IMR-90 (cell line): ENCODE measurements around the gene ACACB. TPM values are rescaled to one million over a fixed set of nuclear protein-coding genes. Genes with fewer than 3 reads are reported as not detected.

Experiments used
- ATAC-seq: fragments of 200-7000 bp; cut with Tn5 transposase; 2 replicates; pipeline ENCODE4 v1.9.1; 2020; ENCODE audit warnings: low read depth, mild to moderate bottlenecking, moderate library complexity
- BruUV-seq: library from RNA; stranded (reverse); fragments of 400-500 nt; replicated peaks from 2 replicates; lab custom pipeline; 2021; lab: Mats Ljungman, UMichigan
- CTCF ChIA-PET: fragments of 300-600 bp; formaldehyde crosslinking; extraction: SDS; loops from one replicate; lab custom pipeline; 2021; ENCODE audit warnings: antibody characterized with exemption; lab: Yijun Ruan, JAX
- POLR2A ChIA-PET: fragments of 300-600 bp; sonication (Branson Sonifier 250); formaldehyde crosslinking; loops from one replicate; lab custom pipeline; 2022; ENCODE audit warnings: antibody characterized with exemption; ENCODE audit not compliant: unreplicated experiment; lab: Charles Lee
- DNase-seq: peaks from one replicate; pipeline ENCODE4 v3.0.0; 2013
- H2AFZ ChIP-seq: replicated peaks from 2 replicates; pipeline ENCODE3; 2013; ENCODE audit warnings: low read length, mild to moderate bottlenecking; ENCODE audit not compliant: poor library complexity
- H2AK5ac ChIP-seq: 2 replicates; pipeline ENCODE4 v1.6.1; 2013; ENCODE audit warnings: low read depth, low read length, inconsistent platforms
- H2AK9ac ChIP-seq: replicated peaks from 2 replicates; pipeline ENCODE3; 2013; ENCODE audit warnings: mild to moderate bottlenecking, low read depth, low read length, moderate library complexity; ENCODE audit not compliant: poor library complexity
- H2BK120ac ChIP-seq: 2 replicates; pipeline ENCODE4 v1.6.1; 2013; ENCODE audit warnings: low read depth, low read length, inconsistent platforms
- H2BK15ac ChIP-seq: 3 replicates; pipeline ENCODE4 v1.6.1; 2013; ENCODE audit warnings: low read depth, low read length, inconsistent platforms
- H2BK20ac ChIP-seq: 2 replicates; pipeline ENCODE4 v1.6.1; 2013; ENCODE audit warnings: low read depth, mild to moderate bottlenecking, inconsistent platforms, low read length, moderate library complexity
- H2BK5ac ChIP-seq: 2 replicates; pipeline ENCODE4 v1.6.1; 2013; ENCODE audit warnings: mild to moderate bottlenecking, low read depth, low read length, inconsistent platforms; ENCODE audit not compliant: poor library complexity, severe bottlenecking
- H3K14ac ChIP-seq: replicated peaks from 2 replicates; pipeline ENCODE4 v1.6.1; 2013; ENCODE audit warnings: low read depth, low read length, inconsistent platforms
- H3K18ac ChIP-seq: 2 replicates; pipeline ENCODE4 v1.6.1; 2013; ENCODE audit warnings: low read depth, low read length, control low read depth
- H3K23ac ChIP-seq: 2 replicates; pipeline ENCODE4 v1.6.1; 2013; ENCODE audit warnings: low read depth, low read length, inconsistent platforms
- H3K27ac ChIP-seq: 2 replicates; pipeline ENCODE4 v1.5.1; 2013; ENCODE audit warnings: mild to moderate bottlenecking, control low read depth, low read length; ENCODE audit not compliant: insufficient read depth
- H3K27me3 ChIP-seq: 2 replicates; pipeline ENCODE4 v1.6.1; 2013; ENCODE audit warnings: low read length; ENCODE audit not compliant: control insufficient read depth, insufficient read depth
- H3K36me3 ChIP-seq: 2 replicates; pipeline ENCODE4 v1.6.1; 2013; ENCODE audit warnings: low read length, mixed read lengths; ENCODE audit not compliant: control insufficient read depth, insufficient read depth
- H3K4ac ChIP-seq: 2 replicates; pipeline ENCODE4 v1.6.1; 2013; ENCODE audit warnings: low read depth, low read length, inconsistent platforms
- H3K4me1 ChIP-seq: 2 replicates; pipeline ENCODE4 v1.6.1; 2013; ENCODE audit warnings: low read length, mixed read lengths; ENCODE audit not compliant: control insufficient read depth, insufficient read depth
- H3K4me2 ChIP-seq: 2 replicates; pipeline ENCODE4 v1.6.1; 2013; ENCODE audit warnings: low read depth, mild to moderate bottlenecking, control low read depth, low read length, moderate library complexity
- H3K4me3 ChIP-seq: 2 replicates; pipeline ENCODE4 v1.5.1; 2013; ENCODE audit warnings: low read depth, mild to moderate bottlenecking, control low read depth, low read length, moderate library complexity; ENCODE audit not compliant: insufficient read depth
- H3K56ac ChIP-seq: 2 replicates; pipeline ENCODE4 v1.6.1; 2013; ENCODE audit warnings: low read length, inconsistent platforms; ENCODE audit not compliant: insufficient read depth; ENCODE audit errors: extremely low read depth
- H3K79me1 ChIP-seq, 2 experiments: 2 replicates each; pipeline ENCODE4 v1.6.1; 2013; ENCODE audit warnings: low read length in 2 of 2, inconsistent platforms in 1 of 2, low read depth in 1 of 2
- H3K9ac ChIP-seq: 2 replicates; pipeline ENCODE4 v1.6.1; 2013; ENCODE audit warnings: low read depth, low read length, control low read depth
- H3K9me1 ChIP-seq: 2 replicates; pipeline ENCODE4 v1.6.1; 2013; ENCODE audit warnings: low read length, inconsistent platforms; ENCODE audit not compliant: insufficient read depth
- H3K9me3 ChIP-seq: 2 replicates; pipeline ENCODE4 v1.6.1; 2013; ENCODE audit warnings: low read length; ENCODE audit not compliant: control insufficient read depth, insufficient read depth
- H4K20me1 ChIP-seq: 2 replicates; pipeline ENCODE4 v1.6.1; 2013; ENCODE audit warnings: low read length, inconsistent platforms; ENCODE audit not compliant: insufficient read depth
- H4K5ac ChIP-seq: 2 replicates; pipeline ENCODE4 v1.6.1; 2013; ENCODE audit warnings: mild to moderate bottlenecking, low read depth, low read length, control low read depth
- H4K8ac ChIP-seq, 2 experiments: 2 replicates each; pipeline ENCODE4 v1.6.1; 2013; ENCODE audit warnings: low read depth in 2 of 2, low read length in 2 of 2, control low read depth in 1 of 2, inconsistent platforms in 1 of 2
- H4K91ac ChIP-seq: 2 replicates; pipeline ENCODE4 v1.6.1; 2013; ENCODE audit warnings: low read depth, low read length, inconsistent platforms; ENCODE audit not compliant: insufficient read depth
- BHLHE40 ChIP-seq: fragments of 150-350 bp; IDR thresholded peaks from 2 replicates; pipeline ENCODE4 v1.6.1; 2016; ENCODE audit warnings: mild to moderate bottlenecking, low read depth, low read length
- CEBPB ChIP-seq: IDR thresholded peaks from 2 replicates; pipeline ENCODE4 v1.6.1; 2012; ENCODE audit warnings: low read depth, low read length, improper control_type of control experiment
- CHD1 ChIP-seq: IDR thresholded peaks from 2 replicates; pipeline ENCODE4 v1.6.1; 2012; ENCODE audit warnings: low read depth, low read length, improper control_type of control experiment
- FOS ChIP-seq: fragments of 150-350 bp; IDR thresholded peaks from 2 replicates; pipeline ENCODE4 v1.6.1; 2016; ENCODE audit warnings: low read depth, low read length
- MAZ ChIP-seq: IDR thresholded peaks from 2 replicates; pipeline ENCODE4 v1.6.1; 2012; ENCODE audit warnings: low read depth, mild to moderate bottlenecking, low read length, improper control_type of control experiment, moderate library complexity, borderline replicate concordance
- MXI1 ChIP-seq: IDR thresholded peaks from 2 replicates; pipeline ENCODE4 v1.6.1; 2012; ENCODE audit warnings: low read depth, mild to moderate bottlenecking, low read length, moderate library complexity, borderline replicate concordance
- NFE2L2 ChIP-seq: fragments of 150-350 bp; IDR thresholded peaks from 2 replicates; pipeline ENCODE4 v1.6.1; 2016; ENCODE audit warnings: low read depth, mild to moderate bottlenecking, low read length
- RAD21 ChIP-seq: IDR thresholded peaks from 2 replicates; pipeline ENCODE4 v1.6.1; 2012; ENCODE audit warnings: low read length, improper control_type of control experiment
- RCOR1 ChIP-seq: IDR thresholded peaks from 2 replicates; pipeline ENCODE4 v1.6.1; 2012; ENCODE audit warnings: mild to moderate bottlenecking, low read length, improper control_type of control experiment; ENCODE audit not compliant: insufficient replicate concordance
- RFX5 ChIP-seq: IDR thresholded peaks from 2 replicates; pipeline ENCODE4 v1.8.0; 2012; ENCODE audit warnings: low read depth, mild to moderate bottlenecking, low read length, moderate library complexity
- SMC3 ChIP-seq: fragments of 150-350 bp; IDR thresholded peaks from 2 replicates; pipeline ENCODE4 v1.6.1; 2016; ENCODE audit warnings: low read depth, mild to moderate bottlenecking, antibody characterized with exemption, low read length, moderate library complexity
- WGBS, 2 experiments: methylation state at CpG; one replicate each; pipeline versions ENCODE4 v1.1.5 to v1.1.7; 2013; ENCODE audit warnings: missing lambda C conversion rate in 2 of 2; ENCODE audit not compliant: insufficient read length in 1 of 2; ENCODE audit errors: extremely low coverage in 2 of 2; 5-methylcytosine and 5-hydroxymethylcytosine counted together
- dilution Hi-C: fragments of 300-500 bp; cut with HindIII; formaldehyde crosslinking; loops from one replicate; pipeline ENCODE4 v1.14.3; 2018; ENCODE audit warnings: low sequenced_read_pairs; ENCODE audit not compliant: unreplicated experiment
- in situ Hi-C: fragments of 300-500 bp; cut with MboI; formaldehyde crosslinking; loops from 3 replicates; pipeline ENCODE4 v1.14.3; 2019; ENCODE audit warnings: low sequenced_read_pairs, inconsistent platforms, mixed read lengths
- intact Hi-C: fragments of 100-400 bp; cut with micrococcal nuclease; formaldehyde crosslinking; loops from 2 replicates; pipeline ENCODE4 v1.10.0; 2022
- polyA plus RNA-seq, 3 experiments: library from polyadenylated mRNA; depleted of rRNA; stranded (reverse); fragments of >200 nt; gene quantifications; 2 replicates each; pipeline ENCODE4 v1.2.3, GENCODE V29; 2012; ENCODE audit warnings: low replicate concordance in 1 of 3
- total RNA-seq: library from RNA; depleted of rRNA; stranded (reverse); fragments of >200 nt; gene quantifications from 2 replicates; pipeline ENCODE4 v1.2.3, GENCODE V29; 2012
- TF ChIP-seq, protein P1 (sequence below): fragments of 150-350 bp; IDR thresholded peaks from 2 replicates; pipeline ENCODE4 v1.6.1; 2016; ENCODE audit warnings: low read depth, mild to moderate bottlenecking, low read length, moderate library complexity, borderline replicate concordance
- TF ChIP-seq, protein P2 (sequence below): conservative IDR thresholded peaks from 2 replicates; pipeline ENCODE4 v1.5.1; 2012; ENCODE audit warnings: mild to moderate bottlenecking, low read depth, low read length, improper control_type of control experiment
- TF ChIP-seq, protein P3 (sequence below): fragments of 150-350 bp; IDR thresholded peaks from 2 replicates; pipeline ENCODE4 v1.6.1; 2017; ENCODE audit warnings: mild to moderate bottlenecking, antibody characterized with exemption, low read length, low read depth

The ACACB gene
- total and polyA plus RNA-seq, 2 of the 4 experiments (the other 2 are of a cell fraction): 2.0 to 2.1 TPM

DNA sequence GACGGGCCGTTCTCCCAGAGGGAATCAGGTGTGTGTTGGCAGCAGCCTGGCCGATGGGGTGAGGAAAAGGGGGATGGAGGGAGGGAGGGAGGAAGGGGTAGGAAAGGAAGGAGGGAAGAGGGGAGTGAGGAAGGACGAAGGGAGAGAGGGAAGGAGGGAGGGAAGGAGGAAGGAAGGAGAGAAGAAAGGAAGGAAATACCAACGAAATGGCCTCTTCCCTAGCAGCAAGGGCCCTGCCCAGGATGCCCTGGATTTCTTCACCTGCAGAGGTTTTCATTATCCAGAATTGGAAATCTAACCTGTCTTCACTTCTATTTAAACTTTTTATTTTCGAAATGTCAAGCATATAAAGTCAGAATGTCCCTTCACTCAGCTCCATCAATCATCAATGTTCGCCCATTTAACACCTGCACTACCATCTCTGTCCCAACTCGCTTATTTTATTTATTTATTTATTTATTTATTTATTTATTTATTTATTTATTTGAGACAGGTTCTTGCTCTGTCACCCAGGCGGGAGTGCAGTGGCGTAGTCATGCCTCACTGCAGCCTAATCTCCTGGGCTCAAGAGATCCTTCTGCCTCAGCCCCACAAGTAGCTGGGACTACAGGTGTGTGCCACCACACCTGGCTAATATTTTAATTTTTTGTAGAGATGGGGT lies 70.7 kb downstream of the ACACB start:
- CTCF ChIA-PET: no interaction called here
- 86 to 88% methylated on average over 1 to 2 of the region's 10 CpGs for whole genome bisulfite sequencing, 2 experiments

More for the DNA sequence above, 70.7 kb downstream of the ACACB start:
- no peak for DNase-seq
- Histone ChIP-seq H3K4me3 (no peak overlapping the region), H4K8ac (no peak overlapping the region), H3K14ac (no peak overlapping the region), H3K27me3 (no peaks in the 10 kb centered on the region), H3K4ac (no peak overlapping the region), H2AK5ac (no peak overlapping the region), H2AFZ (no peak overlapping the region), H3K9me1 (peaks cover 3% of the 10 kb centered on the region; the same call in 1 of the 2 replicates), H3K4me2 (no peak overlapping the region), H2BK15ac (no peak overlapping the region), H3K27ac (no peak overlapping the region), H3K23ac (no peak overlapping the region), H3K4me1 (peaks cover under 1% of the 10 kb centered on the region; the same call in 1 of the 2 replicates), H3K56ac (no peak overlapping the region), H3K79me1 (no peaks in the 10 kb centered on the region), H4K5ac (no peak overlapping the region), H3K9me3 (no peaks in the 10 kb centered on the region), H4K91ac (no peak overlapping the region), H2BK5ac (no peak overlapping the region), H4K20me1 (no peaks in the 10 kb centered on the region), H2BK20ac (no peak overlapping the region), H3K9ac (no peak overlapping the region), H2AK9ac (peak overlapping the region; percentile 51), H3K36me3 (0 out of 2 replicates have a peak, but pooled peaks cover 3% of the 10 kb centered on the region), H3K18ac (no peak overlapping the region), H2BK120ac (no peak overlapping the region)
- POLR2A ChIA-PET: no interaction called here
- no peak for ATAC-seq
- dilution Hi-C loops: no loop called here
- intact Hi-C loops: no loop called here
- TF ChIP-seq, protein P1, sequence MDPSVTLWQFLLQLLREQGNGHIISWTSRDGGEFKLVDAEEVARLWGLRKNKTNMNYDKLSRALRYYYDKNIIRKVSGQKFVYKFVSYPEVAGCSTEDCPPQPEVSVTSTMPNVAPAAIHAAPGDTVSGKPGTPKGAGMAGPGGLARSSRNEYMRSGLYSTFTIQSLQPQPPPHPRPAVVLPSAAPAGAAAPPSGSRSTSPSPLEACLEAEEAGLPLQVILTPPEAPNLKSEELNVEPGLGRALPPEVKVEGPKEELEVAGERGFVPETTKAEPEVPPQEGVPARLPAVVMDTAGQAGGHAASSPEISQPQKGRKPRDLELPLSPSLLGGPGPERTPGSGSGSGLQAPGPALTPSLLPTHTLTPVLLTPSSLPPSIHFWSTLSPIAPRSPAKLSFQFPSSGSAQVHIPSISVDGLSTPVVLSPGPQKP: no peak
- TF ChIP-seq NFE2L2 (no peak), RCOR1 (no peak), BHLHE40 (no peak), MAZ (no peak), FOS (no peak), SMC3 (no peak), RFX5 (no peak), CEBPB (no peak), CHD1 (no peak), RAD21 (no peak), MXI1 (no peak)
- TF ChIP-seq, protein P2, sequence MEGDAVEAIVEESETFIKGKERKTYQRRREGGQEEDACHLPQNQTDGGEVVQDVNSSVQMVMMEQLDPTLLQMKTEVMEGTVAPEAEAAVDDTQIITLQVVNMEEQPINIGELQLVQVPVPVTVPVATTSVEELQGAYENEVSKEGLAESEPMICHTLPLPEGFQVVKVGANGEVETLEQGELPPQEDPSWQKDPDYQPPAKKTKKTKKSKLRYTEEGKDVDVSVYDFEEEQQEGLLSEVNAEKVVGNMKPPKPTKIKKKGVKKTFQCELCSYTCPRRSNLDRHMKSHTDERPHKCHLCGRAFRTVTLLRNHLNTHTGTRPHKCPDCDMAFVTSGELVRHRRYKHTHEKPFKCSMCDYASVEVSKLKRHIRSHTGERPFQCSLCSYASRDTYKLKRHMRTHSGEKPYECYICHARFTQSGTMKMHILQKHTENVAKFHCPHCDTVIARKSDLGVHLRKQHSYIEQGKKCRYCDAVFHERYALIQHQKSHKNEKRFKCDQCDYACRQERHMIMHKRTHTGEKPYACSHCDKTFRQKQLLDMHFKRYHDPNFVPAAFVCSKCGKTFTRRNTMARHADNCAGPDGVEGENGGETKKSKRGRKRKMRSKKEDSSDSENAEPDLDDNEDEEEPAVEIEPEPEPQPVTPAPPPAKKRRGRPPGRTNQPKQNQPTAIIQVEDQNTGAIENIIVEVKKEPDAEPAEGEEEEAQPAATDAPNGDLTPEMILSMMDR: no peak
- TF ChIP-seq, protein P3, sequence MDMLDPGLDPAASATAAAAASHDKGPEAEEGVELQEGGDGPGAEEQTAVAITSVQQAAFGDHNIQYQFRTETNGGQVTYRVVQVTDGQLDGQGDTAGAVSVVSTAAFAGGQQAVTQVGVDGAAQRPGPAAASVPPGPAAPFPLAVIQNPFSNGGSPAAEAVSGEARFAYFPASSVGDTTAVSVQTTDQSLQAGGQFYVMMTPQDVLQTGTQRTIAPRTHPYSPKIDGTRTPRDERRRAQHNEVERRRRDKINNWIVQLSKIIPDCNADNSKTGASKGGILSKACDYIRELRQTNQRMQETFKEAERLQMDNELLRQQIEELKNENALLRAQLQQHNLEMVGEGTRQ: no peak
- BruUV-seq: no TSS peak
- in situ Hi-C loops: no loop called here
